GM12878 (cell line): ENCODE data around the gene SORCS2. TPM values are rescaled to one million over a fixed set of nuclear protein-coding genes. Genes with fewer than 3 reads are reported as not detected.

Source experiments
- ATAC-seq: fragments of 200-7000 bp; cut with Tn5 transposase; 3 replicates; pipeline ENCODE4 v1.9.1; 2020; ENCODE audit warnings: mild to moderate bottlenecking, moderate library complexity
- BruUV-seq: library from RNA; stranded (reverse); fragments of 400-500 nt; replicated peaks from 2 replicates; lab custom pipeline; 2021; lab: Mats Ljungman, UMichigan
- CTCF ChIA-PET: fragments of 300-600 bp; sonication (Branson Sonifier 250); formaldehyde crosslinking; extraction: SDS; loops from one replicate; lab custom pipeline; 2021; ENCODE audit warnings: inconsistent platforms; lab: Yijun Ruan, JAX
- POLR2A ChIA-PET: fragments of 350-600 bp; formaldehyde crosslinking; extraction: SDS; loops from one replicate; lab custom pipeline; 2021; ENCODE audit warnings: inconsistent platforms; lab: Charles Lee
- RAD21 ChIA-PET: fragments of 300-600 bp; sonication (Branson Sonifier 250); formaldehyde crosslinking; loops from one replicate; lab custom pipeline; 2023; ENCODE audit warnings: antibody characterized with exemption; ENCODE audit not compliant: unreplicated experiment; lab: Charles Lee
- SMC1A ChIA-PET: fragments of 300-600 bp; sonication (Branson Sonifier 250); formaldehyde crosslinking; loops from one replicate; lab custom pipeline; 2023; ENCODE audit not compliant: unreplicated experiment, uncharacterized antibody; lab: Charles Lee
- DNase-seq: peaks from one replicate; pipeline ENCODE4 v3.0.0-alpha.2; 2011; ENCODE audit warnings: low read depth, low spot score
- FAIRE-seq: peaks from 3 replicates; lab custom pipeline; 2011; peaks lifted over from hg19 to GRCh38; lab: Jason Lieb, UNC
- H2AFZ ChIP-seq: 2 replicates; pipeline ENCODE4 v1.6.0; 2011; ENCODE audit warnings: low read depth, low read length, control low read depth; ENCODE audit not compliant: control insufficient read depth
- H3K27ac ChIP-seq: 2 replicates; pipeline ENCODE4 v1.5.1; 2011; ENCODE audit warnings: control low read depth; ENCODE audit not compliant: control insufficient read depth, insufficient read depth
- H3K27me3 ChIP-seq, 2 experiments: replicated peaks in 1 of 2; 2 replicates each; pipeline versions ENCODE4 v1.6.0 to v1.6.1; 2011; ENCODE audit warnings: low read length in 1 of 2; ENCODE audit not compliant: control insufficient read depth in 2 of 2, insufficient read depth in 2 of 2
- H3K36me3 ChIP-seq, 2 experiments: 2 replicates each; pipeline ENCODE4 v1.5.1; 2011; ENCODE audit warnings: low read length in 1 of 2; ENCODE audit not compliant: control insufficient read depth in 2 of 2, insufficient read depth in 2 of 2
- H3K4me1 ChIP-seq: 2 replicates; pipeline ENCODE4 v1.6.1; 2011; ENCODE audit warnings: mild to moderate bottlenecking, low read length, moderate library complexity, mixed read lengths; ENCODE audit not compliant: control insufficient read depth, insufficient read depth
- H3K4me2 ChIP-seq: 2 replicates; pipeline ENCODE4 v1.6.0; 2011; ENCODE audit warnings: control low read depth; ENCODE audit not compliant: control insufficient read depth, insufficient read depth
- H3K4me3 ChIP-seq: fragments of 200-600 bp; sonication (generic); 2 replicates; pipeline ENCODE4 v1.5.1; 2016
- H3K79me2 ChIP-seq: 2 replicates; pipeline ENCODE4 v1.6.0; 2011; ENCODE audit warnings: low read length; ENCODE audit not compliant: control insufficient read depth, insufficient read depth
- H3K9ac ChIP-seq: 2 replicates; pipeline ENCODE4 v1.8.0; 2011; ENCODE audit warnings: low read length, control low read depth, mixed read lengths; ENCODE audit not compliant: control insufficient read depth, insufficient read depth
- H3K9me3 ChIP-seq: replicated peaks from 3 replicates; pipeline ENCODE4 v1.5.1; 2011; ENCODE audit warnings: mild to moderate bottlenecking, low read length; ENCODE audit not compliant: control insufficient read depth, insufficient read depth
- H4K20me1 ChIP-seq: 2 replicates; pipeline ENCODE4 v1.6.0; 2011; ENCODE audit not compliant: control insufficient read depth, insufficient read depth
- CBX3 ChIP-seq: fragments of 200-600 bp; sonication (generic); IDR thresholded peaks from 2 replicates; pipeline ENCODE4 v1.6.1; 2016; ENCODE audit warnings: low read depth, borderline replicate concordance
- CBX5 ChIP-seq: sonication (generic); IDR thresholded peaks from 2 replicates; pipeline ENCODE4 v1.6.1; 2016; ENCODE audit warnings: low read depth, moderate library complexity, mild to moderate bottlenecking, inconsistent platforms
- CREB1 ChIP-seq: IDR thresholded peaks from 2 replicates; pipeline ENCODE4 v1.6.1; 2012; ENCODE audit warnings: low read depth, mild to moderate bottlenecking, inconsistent platforms
- E2F8 ChIP-seq: fragments of 450-650 bp; IDR thresholded peaks from 2 replicates; pipeline ENCODE4 v1.6.1; 2018; ENCODE audit warnings: mild to moderate bottlenecking, low read depth, moderate library complexity; ENCODE audit not compliant: partially characterized antibody
- ETV6 ChIP-seq, 2 experiments: fragments of 450-650 bp in 1 of 2; IDR thresholded peaks in 1 of 2; conservative IDR thresholded peaks in 1 of 2; 2 replicates each; pipeline ENCODE4 v1.6.1; 2014; ENCODE audit warnings: antibody characterized with exemption in 1 of 2, borderline replicate concordance in 1 of 2, low read depth in 1 of 2, mild to moderate bottlenecking in 1 of 2, moderate library complexity in 1 of 2
- JUNB ChIP-seq: IDR thresholded peaks from 2 replicates; pipeline ENCODE4 v1.6.1; 2016; ENCODE audit warnings: antibody characterized with exemption, mild to moderate bottlenecking
- MEF2B ChIP-seq: fragments of 450-650 bp; IDR thresholded peaks from 2 replicates; pipeline ENCODE4 v1.6.1; 2018; ENCODE audit warnings: mild to moderate bottlenecking, moderate library complexity; ENCODE audit not compliant: partially characterized antibody, poor library complexity, severe bottlenecking
- SP1 ChIP-seq: IDR thresholded peaks from one replicate; pipeline ENCODE4 v1.6.1; 2011; ENCODE audit warnings: low read depth, low read length
- SPI1 ChIP-seq: IDR thresholded peaks from 2 replicates; pipeline ENCODE4 v1.6.1; 2011; ENCODE audit warnings: low read depth, mild to moderate bottlenecking, low read length, moderate library complexity, borderline replicate concordance; ENCODE audit not compliant: insufficient read depth
- WRNIP1 ChIP-seq: IDR thresholded peaks from 2 replicates; pipeline ENCODE4 v1.6.1; 2011; ENCODE audit warnings: low read depth, low read length, improper control_type of control experiment, borderline replicate concordance
- ZBTB11 ChIP-seq: fragments of 450-650 bp; formaldehyde crosslinking; IDR thresholded peaks from 2 replicates; pipeline ENCODE4 v1.5.0; 2022; ENCODE audit warnings: mild to moderate bottlenecking, missing genetic modification characterization
- ZNF622 ChIP-seq: fragments of 450-650 bp; IDR thresholded peaks from 2 replicates; pipeline ENCODE4 v1.6.1; 2017; ENCODE audit warnings: mild to moderate bottlenecking, inconsistent platforms
- WGBS: methylation state at CpG from one replicate; pipeline ENCODE4 v1.1.6; 2016; ENCODE audit warnings: low lambda C conversion rate; ENCODE audit not compliant: insufficient replicate concordance, insufficient coverage; ENCODE audit errors: missing lambda C conversion rate; 5-methylcytosine and 5-hydroxymethylcytosine counted together
- in situ Hi-C: fragments of 300-500 bp; cut with MboI; formaldehyde crosslinking; loops from 9 replicates; pipeline ENCODE4 v1.14.3; 2018; ENCODE audit warnings: mixed read lengths
- intact Hi-C: fragments of 100-400 bp; cut with micrococcal nuclease; formaldehyde crosslinking; loops from one replicate; pipeline ENCODE4 v1.14.2; 2022; ENCODE audit not compliant: unreplicated experiment
- polyA plus RNA-seq, 11 experiments: library from polyadenylated mRNA; depleted of rRNA in 4 of 11; unstranded in 6 of 11; stranded (reverse) in 5 of 11; fragments of >200 nt; fragmentation: Nextera tagmentation in 4 of 11; fragmentation: Illumina TruSeq in 1 of 11; extraction: Ambion mirVana in 4 of 11; extraction: Trizol in 1 of 11; gene quantifications; 1 replicate in 1 of 11; 2 replicates in 10 of 11; pipeline versions ENCODE4 v1.2.1 to v1.2.3, GENCODE V29; 2011 to 2016; ENCODE audit warnings: inconsistent platforms in 2 of 11, missing spikeins in 2 of 11, low read depth in 1 of 11
- total RNA-seq, 4 experiments: library from RNA; depleted of rRNA in 3 of 4; stranded (reverse); fragments of >200 nt in 3 of 4; fragmentation: Illumina TruSeq in 1 of 4; extraction: Trizol in 1 of 4; gene quantifications; 2 replicates each; pipeline versions ENCODE4 v1.2.1 to v1.2.3, GENCODE V29; 2013 to 2021
- TF ChIP-seq, protein P1 (sequence below): fragments of 450-650 bp; IDR thresholded peaks from 2 replicates; pipeline ENCODE4 v1.6.1; 2014; ENCODE audit warnings: mild to moderate bottlenecking
- TF ChIP-seq, protein P2 (sequence below): IDR thresholded peaks from 2 replicates; pipeline ENCODE4 v1.6.1; 2011; ENCODE audit warnings: low read depth, mild to moderate bottlenecking, low read length, moderate library complexity, borderline replicate concordance; ENCODE audit errors: extremely low read depth

The SORCS2 gene
- total and polyA plus RNA-seq, 10 of the 15 experiments (the other 5 are each of a cell fraction or from before 2014, with no cell fraction given), result 0.01 to 0.15 (median 0.05) TPM; not detected in 5

DNA sequence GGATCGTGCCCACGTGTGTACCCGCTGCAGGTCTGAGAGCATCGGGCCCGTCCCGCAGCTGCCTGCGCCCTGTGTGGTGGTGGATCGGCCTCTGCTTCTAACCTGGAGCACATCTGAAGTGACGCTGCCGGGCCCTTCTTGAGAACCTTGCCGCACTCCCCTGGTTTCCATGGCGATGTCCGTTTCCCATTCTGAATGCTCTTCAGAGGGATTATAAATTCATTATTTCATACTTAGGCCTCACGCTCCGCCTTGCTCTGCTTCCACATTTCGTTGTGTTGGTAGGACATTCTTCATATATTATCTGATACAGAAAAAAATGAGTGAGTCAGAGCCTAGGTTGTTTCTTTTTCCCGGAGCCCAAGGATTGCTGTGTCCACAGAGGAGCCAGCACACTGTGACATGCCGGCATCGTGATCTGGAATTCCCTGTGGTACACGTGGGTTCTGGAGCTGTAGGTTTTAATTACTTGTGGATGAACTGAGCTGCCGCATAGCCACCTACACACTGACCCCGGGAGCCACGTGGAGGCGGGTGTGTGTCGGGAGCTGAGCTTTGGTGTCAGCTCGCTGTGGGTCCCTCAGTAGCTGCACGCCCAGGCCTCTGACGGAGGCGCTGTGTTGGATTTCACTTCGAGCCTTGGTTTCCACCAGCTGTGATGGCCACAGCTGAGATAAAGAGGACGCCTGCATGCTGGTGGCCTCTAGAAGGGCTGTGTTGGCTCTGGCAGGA, 179.0 kb downstream of the SORCS2 start (continued):
- TF ChIP-seq ZBTB11 (CRISPR knock-in tag), result no peak

GRCh38 chr4:7372673-7373072, 180.3 kb downstream of the SORCS2 start:
- BruUV-seq, result no TSS peak
- FAIRE-seq (no peak), ATAC-seq (no peak), DNase-seq (no peak)
- Histone ChIP-seq H3K4me1 (no peaks in the 10 kb centered on the region), H4K20me1 (no peaks in the 10 kb centered on the region), H3K27ac (no peak overlapping the region), H3K4me3 (no peak overlapping the region), H3K9me3 (no peaks in the 10 kb centered on the region), H3K4me2 (no peak overlapping the region), H3K27me3 (no peaks in the 10 kb centered on the region; a peak in 1 of 4 replicates), H3K36me3 (no peaks in the 10 kb centered on the region), H2AFZ (no peak overlapping the region), H3K79me2 (no peaks in the 10 kb centered on the region), H3K9ac (no peak overlapping the region)
- in situ Hi-C loops, result no loop called here
- ChIA-PET RAD21 (no interaction called here), CTCF (no interaction called here), POLR2A (interaction anchor here (0.7 kb wide), 1 partner anchor 11 kb away, joined by 5 read pairs; no protein-coding TSS in a partner anchor), SMC1A (no interaction called here)
- intact Hi-C loops, result no loop called here
- WGBS, result 51% methylated on average over 13 of the region's 13 CpGs
- TF ChIP-seq MEF2B (no peak), SP1 (no peak), CREB1 (no peak), SPI1 (no peak), WRNIP1 (no peak), JUNB (no peak), CBX5 (no peak), E2F8 (no peak), ETV6 (conservative IDR thresholded peaks at IDR 0.05 in 1 of 2, IDR thresholded peaks at IDR 0.05 in 1 of 2; ENCODE audit: borderline replicate concordance in 1 of 2, low read depth in 1 of 2) (no peak), CBX3 (no peak), ZNF622 (no peak)
- TF ChIP-seq, protein P1, sequence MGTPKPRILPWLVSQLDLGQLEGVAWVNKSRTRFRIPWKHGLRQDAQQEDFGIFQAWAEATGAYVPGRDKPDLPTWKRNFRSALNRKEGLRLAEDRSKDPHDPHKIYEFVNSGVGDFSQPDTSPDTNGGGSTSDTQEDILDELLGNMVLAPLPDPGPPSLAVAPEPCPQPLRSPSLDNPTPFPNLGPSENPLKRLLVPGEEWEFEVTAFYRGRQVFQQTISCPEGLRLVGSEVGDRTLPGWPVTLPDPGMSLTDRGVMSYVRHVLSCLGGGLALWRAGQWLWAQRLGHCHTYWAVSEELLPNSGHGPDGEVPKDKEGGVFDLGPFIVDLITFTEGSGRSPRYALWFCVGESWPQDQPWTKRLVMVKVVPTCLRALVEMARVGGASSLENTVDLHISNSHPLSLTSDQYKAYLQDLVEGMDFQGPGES, result no peak
- TF ChIP-seq, protein P2, sequence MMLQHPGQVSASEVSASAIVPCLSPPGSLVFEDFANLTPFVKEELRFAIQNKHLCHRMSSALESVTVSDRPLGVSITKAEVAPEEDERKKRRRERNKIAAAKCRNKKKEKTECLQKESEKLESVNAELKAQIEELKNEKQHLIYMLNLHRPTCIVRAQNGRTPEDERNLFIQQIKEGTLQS, result no peak
